ENCODE results near the gene PATL1.
A peak's percentile ranks its signal among the peaks of the same experiment; 100 is the strongest.
"Not testable (repeated sequence)": the region's sequence is repeated elsewhere in the genome, so short reads cannot be mapped to it uniquely, and the experiment has no call there.

PATL1 gene

GRCh38 chr11:59668950-59669610 lies at the start of gene PATL1:
Gene PATL1, minus strand, starts transcription at chr11:59669037. Its CDS starts 142 bp downstream, at chr11:59668895.
- peak; percentile 79 for DNase-seq

- DNase-seq = no peak
These were observed 47.2 kb upstream of the PATL1 start for GRCh38 chr11:59716051-59716450.

GRCh38 chr11:59713745-59714144 lies 44.9 kb upstream of the PATL1 start, which contains the start of gene OR10V1:
Gene OR10V1, minus strand, starts transcription at chr11:59713845. Its CDS starts 0 bp downstream, at chr11:59713845.
- no peak for DNase-seq

- no peak for DNase-seq
These were observed 41.5 kb upstream of the PATL1 start for GRCh38 chr11:59710136-59710847.

- DNase-seq = no peak
These were observed 39.7 kb upstream of the PATL1 start for GRCh38 chr11:59708537-59708936.

GRCh38 chr11:59707371-59707770 lies 38.5 kb upstream of the PATL1 start:
- no peak for DNase-seq

- DNase-seq = no peak
These were observed 37.9 kb upstream of the PATL1 start for GRCh38 chr11:59706518-59707285.

GRCh38 chr11:59705294-59705693 lies 36.5 kb upstream of the PATL1 start:
- DNase-seq = no peak

GRCh38 chr11:59703515-59703914 lies 34.7 kb upstream of the PATL1 start:
- not testable (repeated sequence) for DNase-seq

- DNase-seq = not testable (repeated sequence)
These were observed 31.3 kb upstream of the PATL1 start for GRCh38 chr11:59700157-59700556.

- DNase-seq = no peak
These were observed 29.7 kb upstream of the PATL1 start for GRCh38 chr11:59698506-59698905.

GRCh38 chr11:59692915-59693314 lies 24.1 kb upstream of the PATL1 start:
- DNase-seq = no peak

- no peak for DNase-seq
These were observed 22.3 kb upstream of the PATL1 start for GRCh38 chr11:59691156-59691555.

- no peak for DNase-seq
These were observed 20.2 kb upstream of the PATL1 start for GRCh38 chr11:59689015-59689414.

GRCh38 chr11:59681260-59681725 lies 12.5 kb upstream of the PATL1 start:
- not testable (repeated sequence) for DNase-seq

GRCh38 chr11:59680287-59681154 lies 11.7 kb upstream of the PATL1 start:
- no peak for DNase-seq

GRCh38 chr11:59679347-59679746 lies 10.5 kb upstream of the PATL1 start:
- no peak for DNase-seq

GRCh38 chr11:59678813-59679165 lies 10.0 kb upstream of the PATL1 start:
- DNase-seq = no peak

GRCh38 chr11:59678118-59678812 lies 9.4 kb upstream of the PATL1 start:
- DNase-seq = no peak

- DNase-seq = no peak
These were observed 7.4 kb upstream of the PATL1 start for GRCh38 chr11:59676205-59676604.

GRCh38 chr11:59674291-59674690 lies 5.5 kb upstream of the PATL1 start:
- no peak for DNase-seq

GRCh38 chr11:59673291-59673690 lies 4.5 kb upstream of the PATL1 start:
- DNase-seq = no peak
